ENCODE measurements around the gene EXOC6B.
A peak's percentile ranks its signal among the peaks of the same experiment; 100 is the strongest.

EXOC6B gene

GRCh38 chr2:72819501-72819900 is 6.3 kb downstream of the EXOC6B start:
- H3K4me3 Mint-ChIP-seq = no peak overlapping the region
- peaks cover 9% of the 10 kb centered on the region for H3K36me3 Mint-ChIP-seq (ENCODE audit: low read depth)
- peaks cover 31% of the 10 kb centered on the region for H3K4me1 Mint-ChIP-seq (ENCODE audit: low read depth)
- no peaks in the 10 kb centered on the region for H3K27me3 Mint-ChIP-seq
- H3K9me3 Mint-ChIP-seq = no peaks in the 10 kb centered on the region
- H3K27ac Mint-ChIP-seq = no peak overlapping the region

DNA sequence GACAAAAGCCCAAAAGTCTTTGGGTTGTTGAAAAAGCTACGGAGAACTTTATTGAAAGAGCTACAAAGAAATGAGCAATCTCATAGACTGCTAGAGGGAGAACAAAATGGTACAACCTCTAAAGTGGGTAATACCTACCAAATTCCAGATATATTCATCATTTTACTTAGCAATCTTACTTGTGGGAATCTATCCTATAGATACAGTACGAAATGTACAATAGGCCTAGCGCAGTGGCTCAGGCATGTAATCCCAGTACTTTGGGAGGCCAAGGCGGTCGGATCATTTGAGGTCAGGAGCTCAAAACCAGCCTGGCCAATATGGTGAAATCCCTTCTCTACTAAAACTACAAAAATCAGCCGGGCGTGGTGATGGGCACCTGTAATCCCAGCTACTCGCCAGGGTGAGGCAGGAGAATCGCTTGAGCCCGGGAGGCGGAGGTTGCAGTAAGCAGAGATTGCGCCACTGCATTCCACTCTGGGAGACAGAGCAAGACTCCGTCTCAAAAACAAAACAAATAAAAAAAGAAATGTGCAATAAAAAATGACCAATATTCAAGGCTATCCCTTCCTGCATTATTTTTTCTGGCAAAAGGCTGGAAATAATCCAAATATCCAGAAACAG is 10.1 kb downstream of the EXOC6B start:
- H3K36me3 Mint-ChIP-seq (ENCODE audit: low read depth) = peaks cover 2% of the 10 kb centered on the region
- no peak overlapping the region for H3K27ac Mint-ChIP-seq
- H3K27me3 Mint-ChIP-seq = no peaks in the 10 kb centered on the region
- no peaks in the 10 kb centered on the region for H3K4me1 Mint-ChIP-seq (ENCODE audit: low read depth)
- H3K9me3 Mint-ChIP-seq = no peaks in the 10 kb centered on the region
- H3K4me3 Mint-ChIP-seq = no peak overlapping the region

- peaks cover 15% of the 10 kb centered on the region for H3K36me3 Mint-ChIP-seq (ENCODE audit: low read depth)
- H3K4me1 Mint-ChIP-seq (ENCODE audit: low read depth) = no peaks in the 10 kb centered on the region
- H3K9me3 Mint-ChIP-seq = peaks cover 12% of the 10 kb centered on the region
- no peaks in the 10 kb centered on the region for H3K27me3 Mint-ChIP-seq
- H3K27ac Mint-ChIP-seq = no peak overlapping the region
- no peak overlapping the region for H3K4me3 Mint-ChIP-seq
These were observed 12.0 kb downstream of the EXOC6B start for GRCh38 chr2:72813841-72814240.

DNA sequence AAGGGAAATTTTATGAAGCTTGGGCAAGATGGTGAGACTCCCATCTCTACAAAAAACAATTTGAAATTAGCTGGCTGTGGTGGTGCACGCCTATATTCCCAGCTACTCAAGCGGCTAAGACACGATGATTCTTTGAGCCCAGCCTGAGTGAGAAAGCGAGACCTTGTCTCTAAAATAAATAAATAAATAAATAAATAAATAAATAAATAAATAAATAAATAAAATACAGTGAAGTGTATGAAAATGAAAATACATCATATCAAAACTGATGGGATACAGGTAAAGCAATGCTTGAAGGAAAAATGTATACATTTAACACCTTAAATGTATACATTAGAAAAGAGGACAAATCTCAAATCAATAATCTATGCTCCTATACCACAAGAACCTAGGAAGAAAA is 15.7 kb downstream of the EXOC6B start:
- H3K36me3 Mint-ChIP-seq (ENCODE audit: low read depth) = peaks cover 29% of the 10 kb centered on the region
- H3K9me3 Mint-ChIP-seq = peaks cover 18% of the 10 kb centered on the region

GRCh38 chr2:72809095-72809494 is 16.7 kb downstream of the EXOC6B start:
- Mint-ChIP-seq H3K27me3 (no peaks in the 10 kb centered on the region), H3K36me3 (ENCODE audit: low read depth) (peaks cover 29% of the 10 kb centered on the region), H3K9me3 (peaks cover 18% of the 10 kb centered on the region), H3K27ac (no peak overlapping the region), H3K4me1 (ENCODE audit: low read depth) (no peaks in the 10 kb centered on the region), H3K4me3 (no peak overlapping the region)

More for the DNA sequence above, 15.7 kb downstream of the EXOC6B start:
- no peak overlapping the region for H3K27ac Mint-ChIP-seq
- no peaks in the 10 kb centered on the region for H3K4me1 Mint-ChIP-seq (ENCODE audit: low read depth)
- H3K27me3 Mint-ChIP-seq = no peaks in the 10 kb centered on the region
- no peak overlapping the region for H3K4me3 Mint-ChIP-seq

GRCh38 chr2:72806280-72806945 is 19.4 kb downstream of the EXOC6B start:
- Mint-ChIP-seq H3K36me3 (ENCODE audit: low read depth) (peaks cover 29% of the 10 kb centered on the region), H3K4me1 (ENCODE audit: low read depth) (no peaks in the 10 kb centered on the region), H3K27me3 (no peaks in the 10 kb centered on the region), H3K4me3 (no peak overlapping the region), H3K9me3 (peaks cover 18% of the 10 kb centered on the region), H3K27ac (no peak overlapping the region)

GRCh38 chr2:72803626-72804320 is 22.1 kb downstream of the EXOC6B start:
- H3K27me3 Mint-ChIP-seq = no peaks in the 10 kb centered on the region
- no peak overlapping the region for H3K27ac Mint-ChIP-seq
- peaks cover 14% of the 10 kb centered on the region for H3K36me3 Mint-ChIP-seq (ENCODE audit: low read depth)
- H3K9me3 Mint-ChIP-seq = peaks cover 5% of the 10 kb centered on the region
- no peak overlapping the region for H3K4me3 Mint-ChIP-seq
- H3K4me1 Mint-ChIP-seq (ENCODE audit: low read depth) = no peaks in the 10 kb centered on the region

GRCh38 chr2:72803151-72803550 is 22.7 kb downstream of the EXOC6B start:
- Mint-ChIP-seq H3K9me3 (peaks cover 3% of the 10 kb centered on the region), H3K27ac (no peak overlapping the region), H3K27me3 (no peaks in the 10 kb centered on the region)

DNA sequence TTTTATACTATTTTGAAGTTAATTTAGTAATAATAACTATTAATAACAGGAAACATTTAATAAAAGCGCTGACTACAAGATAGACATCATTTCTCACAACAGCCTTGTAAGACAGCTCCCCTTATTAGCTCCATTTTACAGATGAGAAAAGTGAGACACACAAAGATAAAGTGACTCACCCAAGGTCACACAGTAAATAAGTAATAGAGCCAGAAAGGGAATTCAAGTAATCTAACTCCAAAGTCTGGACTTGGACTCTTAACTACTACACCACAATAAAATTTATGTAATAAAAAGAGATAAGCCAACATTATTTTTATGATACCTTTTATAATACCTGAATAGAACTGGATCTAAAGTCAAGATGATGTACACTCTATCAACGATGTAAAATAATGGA is 25.3 kb downstream of the EXOC6B start:
- Mint-ChIP-seq H3K4me1 (ENCODE audit: low read depth) (no peaks in the 10 kb centered on the region), H3K27me3 (no peaks in the 10 kb centered on the region), H3K27ac (no peak overlapping the region), H3K4me3 (no peak overlapping the region), H3K9me3 (no peaks in the 10 kb centered on the region), H3K36me3 (ENCODE audit: low read depth) (no peaks in the 10 kb centered on the region)

More at GRCh38 chr2:72803151-72803550, 22.7 kb downstream of the EXOC6B start:
- H3K4me1 Mint-ChIP-seq (ENCODE audit: low read depth) = no peaks in the 10 kb centered on the region
- H3K36me3 Mint-ChIP-seq (ENCODE audit: low read depth) = peaks cover 12% of the 10 kb centered on the region
- H3K4me3 Mint-ChIP-seq = no peak overlapping the region

DNA sequence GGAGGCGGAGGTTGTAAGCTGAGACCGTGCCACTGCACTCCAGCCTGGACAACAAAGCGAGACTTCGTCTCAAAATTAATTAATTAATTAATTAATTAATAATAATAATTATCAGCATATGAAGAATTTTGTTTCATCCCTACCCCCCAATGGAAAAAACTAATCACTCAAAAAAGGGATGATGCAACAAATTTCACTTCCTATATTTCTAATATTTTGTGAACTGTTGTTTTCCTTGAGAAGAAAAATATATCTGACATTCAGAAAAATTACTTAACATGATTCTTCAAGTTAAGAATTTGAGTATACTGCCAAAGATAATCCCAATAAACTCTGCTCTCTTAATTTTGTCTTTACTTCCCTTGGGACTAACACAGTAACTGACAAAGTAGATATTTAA is 28.1 kb downstream of the EXOC6B start:
- Mint-ChIP-seq H3K9me3 (no peaks in the 10 kb centered on the region), H3K4me1 (ENCODE audit: low read depth) (peaks cover 7% of the 10 kb centered on the region), H3K4me3 (no peak overlapping the region), H3K36me3 (ENCODE audit: low read depth) (no peaks in the 10 kb centered on the region), H3K27ac (no peak overlapping the region), H3K27me3 (no peaks in the 10 kb centered on the region)

- Mint-ChIP-seq H3K9me3 (no peaks in the 10 kb centered on the region), H3K4me1 (ENCODE audit: low read depth) (peaks cover 7% of the 10 kb centered on the region), H3K36me3 (ENCODE audit: low read depth) (no peaks in the 10 kb centered on the region), H3K4me3 (no peak overlapping the region), H3K27ac (no peak overlapping the region), H3K27me3 (no peaks in the 10 kb centered on the region)
These were observed 29.1 kb downstream of the EXOC6B start for GRCh38 chr2:72796766-72797165.

DNA sequence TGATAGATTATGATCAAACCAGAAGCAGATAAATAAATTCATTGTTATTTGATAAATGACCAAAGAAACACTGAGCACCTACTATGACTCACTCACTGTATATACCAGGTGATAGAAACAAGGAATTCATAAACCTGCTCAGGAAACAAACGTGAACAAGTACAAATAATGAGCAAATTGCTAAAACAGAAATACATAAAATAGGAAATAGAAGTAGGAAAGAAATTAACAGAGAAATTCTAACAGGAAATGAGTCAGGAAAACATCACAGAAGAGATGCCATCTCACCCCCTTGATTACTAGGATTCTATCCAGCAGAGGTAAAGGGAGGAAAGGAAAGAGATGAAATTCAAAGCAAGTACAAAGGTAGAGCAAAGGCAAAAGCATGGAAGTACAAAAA is 31.3 kb downstream of the EXOC6B start:
- peak overlapping the region; percentile 62 for H3K27ac Mint-ChIP-seq
- H3K36me3 Mint-ChIP-seq (ENCODE audit: low read depth) = no peaks in the 10 kb centered on the region
- no peaks in the 10 kb centered on the region for H3K27me3 Mint-ChIP-seq
- H3K9me3 Mint-ChIP-seq = no peaks in the 10 kb centered on the region
- H3K4me1 Mint-ChIP-seq (ENCODE audit: low read depth) = peaks cover 7% of the 10 kb centered on the region
- no peak overlapping the region for H3K4me3 Mint-ChIP-seq

- no peaks in the 10 kb centered on the region for H3K9me3 Mint-ChIP-seq
- no peak overlapping the region for H3K27ac Mint-ChIP-seq
- H3K27me3 Mint-ChIP-seq = no peaks in the 10 kb centered on the region
- H3K36me3 Mint-ChIP-seq (ENCODE audit: low read depth) = no peaks in the 10 kb centered on the region
- H3K4me1 Mint-ChIP-seq (ENCODE audit: low read depth) = peaks cover 7% of the 10 kb centered on the region
- H3K4me3 Mint-ChIP-seq = no peak overlapping the region
These were observed 31.9 kb downstream of the EXOC6B start for GRCh38 chr2:72793798-72794440.

GRCh38 chr2:72789241-72789640 is 36.6 kb downstream of the EXOC6B start:
- Mint-ChIP-seq H3K4me3 (no peak overlapping the region), H3K4me1 (ENCODE audit: low read depth) (no peaks in the 10 kb centered on the region), H3K27me3 (no peaks in the 10 kb centered on the region), H3K36me3 (ENCODE audit: low read depth) (peaks cover 6% of the 10 kb centered on the region), H3K9me3 (no peaks in the 10 kb centered on the region), H3K27ac (no peak overlapping the region)

- Mint-ChIP-seq H3K9me3 (no peaks in the 10 kb centered on the region), H3K4me1 (ENCODE audit: low read depth) (no peaks in the 10 kb centered on the region), H3K27me3 (no peaks in the 10 kb centered on the region), H3K36me3 (ENCODE audit: low read depth) (peaks cover 7% of the 10 kb centered on the region), H3K4me3 (no peak overlapping the region), H3K27ac (no peak overlapping the region)
These were observed 37.1 kb downstream of the EXOC6B start for GRCh38 chr2:72788756-72789155.
